GM10266 (cell line): Measurements from ENCODE around the gene FAM174C.

ENCODE experiments used
- DNase-seq: peaks from one replicate; pipeline ENCODE4 v3.0.0; 2012; ENCODE audit errors: extremely low spot score
- TF ChIP-seq, protein P1 (sequence below): IDR thresholded peaks from 2 replicates; pipeline ENCODE4 v1.5.1; 2012; ENCODE audit warnings: mild to moderate bottlenecking, low read depth; ENCODE audit not compliant: control insufficient read depth, insufficient read depth; ENCODE audit errors: missing control alignments

FAM174C gene

GRCh38 chr19:1282588-1283206, 7.4 kb downstream of the FAM174C start:
- no peak for DNase-seq
- TF ChIP-seq, protein P1, sequence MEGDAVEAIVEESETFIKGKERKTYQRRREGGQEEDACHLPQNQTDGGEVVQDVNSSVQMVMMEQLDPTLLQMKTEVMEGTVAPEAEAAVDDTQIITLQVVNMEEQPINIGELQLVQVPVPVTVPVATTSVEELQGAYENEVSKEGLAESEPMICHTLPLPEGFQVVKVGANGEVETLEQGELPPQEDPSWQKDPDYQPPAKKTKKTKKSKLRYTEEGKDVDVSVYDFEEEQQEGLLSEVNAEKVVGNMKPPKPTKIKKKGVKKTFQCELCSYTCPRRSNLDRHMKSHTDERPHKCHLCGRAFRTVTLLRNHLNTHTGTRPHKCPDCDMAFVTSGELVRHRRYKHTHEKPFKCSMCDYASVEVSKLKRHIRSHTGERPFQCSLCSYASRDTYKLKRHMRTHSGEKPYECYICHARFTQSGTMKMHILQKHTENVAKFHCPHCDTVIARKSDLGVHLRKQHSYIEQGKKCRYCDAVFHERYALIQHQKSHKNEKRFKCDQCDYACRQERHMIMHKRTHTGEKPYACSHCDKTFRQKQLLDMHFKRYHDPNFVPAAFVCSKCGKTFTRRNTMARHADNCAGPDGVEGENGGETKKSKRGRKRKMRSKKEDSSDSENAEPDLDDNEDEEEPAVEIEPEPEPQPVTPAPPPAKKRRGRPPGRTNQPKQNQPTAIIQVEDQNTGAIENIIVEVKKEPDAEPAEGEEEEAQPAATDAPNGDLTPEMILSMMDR = no peak

- DNase-seq = no peak
- TF ChIP-seq, protein P1 = no peak
Observed at GRCh38 chr19:1283207-1283916, 8.0 kb downstream of the FAM174C start.

GRCh38 chr19:1283917-1284292, 8.6 kb downstream of the FAM174C start:
- TF ChIP-seq, protein P1 = no peak
- no peak for DNase-seq

- TF ChIP-seq, protein P1 = no peak
- no peak for DNase-seq
Observed at GRCh38 chr19:1284293-1284978, 9.1 kb downstream of the FAM174C start.

- TF ChIP-seq, protein P1 = no peak
Observed at GRCh38 chr19:1284979-1285736, 9.8 kb downstream of the FAM174C start.

DNA sequence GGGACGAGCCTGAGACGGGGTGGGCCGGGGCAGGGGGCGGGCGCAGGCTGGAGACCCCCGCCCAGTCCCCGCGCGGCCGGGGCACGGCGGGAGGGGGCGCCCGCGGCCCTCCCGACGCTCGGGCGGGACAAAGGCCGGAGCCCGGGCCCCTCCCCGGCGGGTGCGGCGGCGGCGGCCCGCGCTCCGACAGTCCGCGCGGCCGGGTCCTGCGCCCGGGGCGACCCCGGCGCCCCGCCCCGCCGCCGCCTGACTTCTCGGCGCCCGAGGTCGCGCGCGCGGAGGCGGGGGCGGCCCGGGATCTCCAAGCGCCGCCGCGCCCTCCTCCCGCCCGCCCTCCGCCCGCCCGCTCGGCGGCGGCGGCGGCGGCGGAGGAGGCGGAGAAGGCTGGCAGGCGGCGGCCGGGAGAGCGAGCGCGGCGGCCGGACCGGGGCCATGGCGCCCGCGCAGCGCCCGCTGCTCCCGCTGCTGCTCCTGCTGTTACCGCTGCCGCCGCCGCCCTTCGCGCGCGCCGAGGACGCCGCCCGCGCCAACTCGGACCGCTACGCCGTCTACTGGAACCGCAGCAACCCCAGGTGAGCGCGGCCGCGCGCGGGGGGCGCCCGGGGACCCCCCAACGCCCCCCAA, 10.5 kb downstream of the FAM174C start, which contains the start of gene EFNA2:
EFNA2 (plus strand) TSS at position 137 of the 624 bp plus-strand sequence; CDS start at position 433, 296 bp downstream.
- TF ChIP-seq, protein P1 = no peak
- no peak for DNase-seq

More at GRCh38 chr19:1284979-1285736, 9.8 kb downstream of the FAM174C start:
- DNase-seq = no peak
